ENCODE measurements around the gene HOXB6. TPM values are rescaled to one million over a fixed set of nuclear protein-coding genes. Genes with fewer than 3 reads are reported as not detected.

HOXB6 gene
- polyA plus RNA-seq, 3 donors = not detected

DNA sequence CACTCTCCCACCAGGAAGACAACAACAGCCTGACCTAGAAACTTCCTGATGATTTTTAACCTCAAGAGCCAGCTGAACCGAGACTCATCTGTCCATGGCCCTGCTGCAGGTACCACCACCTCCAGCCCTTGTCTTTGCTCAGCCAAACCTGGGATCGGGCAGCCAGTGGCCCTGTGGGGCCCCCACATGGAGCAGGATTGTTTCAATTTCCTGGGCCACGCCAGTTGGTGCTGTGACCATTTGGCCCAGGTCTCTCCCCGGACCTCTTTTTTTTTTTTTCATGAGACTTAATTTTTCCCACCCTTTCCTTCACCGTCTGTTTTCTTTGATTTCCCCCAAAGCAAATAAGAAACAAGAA, 51.6 kb downstream of the HOXB6 start:
- H3K27me3 Mint-ChIP-seq (ENCODE audit: low read depth in 3 of 3) = peaks cover 51 to 55% (median 53%) of the 10 kb centered on the region in 3 donors

DNA sequence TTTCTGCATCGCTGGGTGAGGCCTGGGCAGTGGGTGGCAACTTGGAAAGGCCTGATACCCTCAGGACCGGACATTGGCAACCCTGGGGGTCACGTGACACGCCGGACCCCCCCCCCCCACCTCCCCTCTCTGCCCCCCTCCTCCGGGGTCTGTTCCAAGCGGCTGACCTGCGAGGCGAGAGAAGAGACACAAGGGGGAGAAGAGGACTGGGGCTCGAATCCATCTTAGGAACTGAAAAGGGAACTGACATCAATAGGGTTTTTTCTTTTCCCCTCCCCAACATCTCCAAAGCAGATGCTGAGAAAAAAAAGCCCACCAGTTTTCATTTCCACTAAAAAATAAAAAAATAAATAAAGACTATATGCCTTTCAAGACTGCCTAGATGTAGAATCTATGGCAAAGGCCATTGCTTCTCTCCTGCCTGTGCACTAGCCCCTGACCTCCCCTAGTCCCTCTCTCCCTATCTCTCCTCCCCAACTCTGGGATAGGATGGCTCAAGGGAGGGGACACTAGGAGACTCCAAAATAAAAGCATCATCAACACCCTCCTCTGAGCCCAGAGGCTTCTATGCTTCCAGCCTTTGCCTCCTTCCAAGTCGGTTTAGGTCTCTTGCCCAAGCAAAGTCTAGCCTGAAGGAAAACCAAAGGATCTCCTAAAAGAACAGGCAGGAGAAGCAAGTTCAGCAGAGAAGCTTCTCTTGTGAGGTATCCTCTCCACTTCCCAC, 52.2 kb downstream of the HOXB6 start:
- intact Hi-C loops (cut with micrococcal nuclease) = no loop called here
- Mint-ChIP-seq H3K4me1 (peaks cover 22% of the 10 kb centered on the region), H3K27ac (no peak overlapping the region), H3K27me3 (ENCODE audit: low read depth in 3 of 3) (peaks cover 54 to 57% (median 56%) of the 10 kb centered on the region in 3 donors), H3K4me3 (no peak overlapping the region), H3K9me3 (peaks cover 0 to 11% (median 0%) of the 10 kb centered on the region in 7 donors), H3K36me3 (peaks cover 2 to 10% of the 10 kb centered on the region in 2 donors)
- H3K4me3 ChIP-seq (replicated peaks in 1 of 3; ENCODE audit: low read depth in 2 of 3, low read length in 3 of 3) = no peak overlapping the region
- whole genome bisulfite sequencing (ENCODE audit: insufficient coverage) = 94% methylated on average over 2 of the region's 11 CpGs
- DNase-seq = no peak
- H3K27ac ChIP-seq (ENCODE audit: low read depth in 1 of 2, low read length in 2 of 2) = no peak overlapping the region
- H3K79me2 ChIP-seq (ENCODE audit: insufficient read depth, low read length) = no peaks in the 10 kb centered on the region
- H4K20me1 ChIP-seq (ENCODE audit: insufficient read depth, low read length) = no peaks in the 10 kb centered on the region
- H3K9ac ChIP-seq (ENCODE audit: insufficient read depth, low read length, poor library complexity, severe bottlenecking) = no peak overlapping the region
- H3K9me3 ChIP-seq (replicated peaks in 1 of 2; ENCODE audit: control insufficient read depth in 1 of 2, insufficient read depth in 1 of 2, low read length in 2 of 2) = no peaks in the 10 kb centered on the region
- H3K4me1 ChIP-seq (ENCODE audit: control insufficient read depth in 1 of 2, insufficient read depth in 2 of 2, low read length in 2 of 2) = peaks cover 11 to 21% of the 10 kb centered on the region in 2 donors
- H3K36me3 ChIP-seq (replicated peaks in 1 of 2; ENCODE audit: control insufficient read depth in 1 of 2, insufficient read depth in 2 of 2, low read length in 2 of 2) = no peaks in the 10 kb centered on the region
- H3K4me2 ChIP-seq (replicated peaks; ENCODE audit: extremely low read depth, low read length, poor library complexity, severe bottlenecking) = no peak overlapping the region
- peaks cover 21 to 48% of the 10 kb centered on the region in 2 donors for H3K27me3 ChIP-seq (ENCODE audit: control insufficient read depth in 2 of 2, insufficient read depth in 2 of 2, low read length in 2 of 2)
- H2AFZ ChIP-seq (ENCODE audit: insufficient read depth, low read depth, low read length, poor library complexity, severe bottlenecking) = no peak overlapping the region
- TF ChIP-seq, protein P1, sequence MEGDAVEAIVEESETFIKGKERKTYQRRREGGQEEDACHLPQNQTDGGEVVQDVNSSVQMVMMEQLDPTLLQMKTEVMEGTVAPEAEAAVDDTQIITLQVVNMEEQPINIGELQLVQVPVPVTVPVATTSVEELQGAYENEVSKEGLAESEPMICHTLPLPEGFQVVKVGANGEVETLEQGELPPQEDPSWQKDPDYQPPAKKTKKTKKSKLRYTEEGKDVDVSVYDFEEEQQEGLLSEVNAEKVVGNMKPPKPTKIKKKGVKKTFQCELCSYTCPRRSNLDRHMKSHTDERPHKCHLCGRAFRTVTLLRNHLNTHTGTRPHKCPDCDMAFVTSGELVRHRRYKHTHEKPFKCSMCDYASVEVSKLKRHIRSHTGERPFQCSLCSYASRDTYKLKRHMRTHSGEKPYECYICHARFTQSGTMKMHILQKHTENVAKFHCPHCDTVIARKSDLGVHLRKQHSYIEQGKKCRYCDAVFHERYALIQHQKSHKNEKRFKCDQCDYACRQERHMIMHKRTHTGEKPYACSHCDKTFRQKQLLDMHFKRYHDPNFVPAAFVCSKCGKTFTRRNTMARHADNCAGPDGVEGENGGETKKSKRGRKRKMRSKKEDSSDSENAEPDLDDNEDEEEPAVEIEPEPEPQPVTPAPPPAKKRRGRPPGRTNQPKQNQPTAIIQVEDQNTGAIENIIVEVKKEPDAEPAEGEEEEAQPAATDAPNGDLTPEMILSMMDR (IDR thresholded peaks at IDR 0.05) = no peak

More for the DNA sequence above, 51.6 kb downstream of the HOXB6 start:
- TF ChIP-seq, protein P1 (IDR thresholded peaks at IDR 0.05) = no peak
- H3K36me3 ChIP-seq (replicated peaks in 1 of 2; ENCODE audit: control insufficient read depth in 1 of 2, insufficient read depth in 2 of 2, low read length in 2 of 2) = no peaks in the 10 kb centered on the region
- no peak overlapping the region for H3K27ac Mint-ChIP-seq
- H3K4me3 ChIP-seq (replicated peaks in 1 of 3; ENCODE audit: low read depth in 2 of 3, low read length in 3 of 3) = no peak overlapping the region
- H3K9me3 ChIP-seq (replicated peaks in 1 of 2; ENCODE audit: control insufficient read depth in 1 of 2, insufficient read depth in 1 of 2, low read length in 2 of 2) = no peaks in the 10 kb centered on the region
- peaks cover 2 to 12% of the 10 kb centered on the region in 2 donors for H3K36me3 Mint-ChIP-seq
- no peak overlapping the region for H3K27ac ChIP-seq (ENCODE audit: low read depth in 1 of 2, low read length in 2 of 2)
- peaks cover 7 to 15% of the 10 kb centered on the region in 2 donors for H3K4me1 ChIP-seq (ENCODE audit: control insufficient read depth in 1 of 2, insufficient read depth in 2 of 2, low read length in 2 of 2)
- H4K20me1 ChIP-seq (ENCODE audit: insufficient read depth, low read length) = no peaks in the 10 kb centered on the region
- WGBS (ENCODE audit: insufficient coverage) = 92% methylated on average over 4 of the region's 5 CpGs
- peaks cover 0 to 11% (median 0%) of the 10 kb centered on the region in 7 donors for H3K9me3 Mint-ChIP-seq
- peaks cover 21 to 48% of the 10 kb centered on the region in 2 donors for H3K27me3 ChIP-seq (ENCODE audit: control insufficient read depth in 2 of 2, insufficient read depth in 2 of 2, low read length in 2 of 2)
- H3K4me1 Mint-ChIP-seq = peaks cover 17% of the 10 kb centered on the region
- peak overlapping the region in 1 of 2 donors; percentile 14 for H3K4me3 Mint-ChIP-seq
- no peaks in the 10 kb centered on the region for H3K79me2 ChIP-seq (ENCODE audit: insufficient read depth, low read length)
- no peak overlapping the region for H3K4me2 ChIP-seq (replicated peaks; ENCODE audit: extremely low read depth, low read length, poor library complexity, severe bottlenecking)
- no peak for DNase-seq
- intact Hi-C loops (cut with micrococcal nuclease) = no loop called here
- no peak overlapping the region for H2AFZ ChIP-seq (ENCODE audit: insufficient read depth, low read depth, low read length, poor library complexity, severe bottlenecking)
- H3K9ac ChIP-seq (ENCODE audit: insufficient read depth, low read length, poor library complexity, severe bottlenecking) = no peak overlapping the region

Measured in CD14-positive monocyte (primary cell).